Measurements from ENCODE around the gene MAP3K1.

MAP3K1 gene

DNA sequence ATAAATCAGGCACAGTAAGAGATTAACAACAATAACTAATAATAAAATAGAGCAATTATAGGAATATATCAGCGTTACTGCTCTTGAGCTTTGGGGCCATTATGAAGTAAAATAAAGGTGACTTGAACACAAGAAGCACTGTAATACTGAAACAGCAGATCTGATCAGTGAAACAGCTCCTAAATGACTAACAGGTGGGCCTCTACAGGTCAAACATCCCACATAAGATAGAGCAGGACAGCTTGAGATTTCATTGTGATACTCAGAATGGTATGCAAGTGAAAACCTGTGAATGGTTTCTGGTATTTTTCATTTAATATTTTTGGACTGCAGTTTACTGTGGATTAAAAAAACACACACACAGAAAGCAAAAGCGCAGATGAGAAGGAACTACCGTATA is 24.0 kb upstream of the MAP3K1 start:
- no peak overlapping the region for H3K9ac ChIP-seq (ENCODE audit: low read depth, low read length, poor library complexity)
- H3K4me2 ChIP-seq (ENCODE audit: insufficient read depth, low read length, poor library complexity, severe bottlenecking) = no peak overlapping the region
- H3K27me3 ChIP-seq (ENCODE audit: control insufficient read depth in 3 of 3, insufficient read depth in 3 of 3, low read depth in 1 of 3, low read length in 3 of 3) = peaks cover 0 to 2% (median 0%) of the 10 kb centered on the region in 3 experiments
- no peak overlapping the region for H4K8ac ChIP-seq (ENCODE audit: low read depth, low read length)
- no peak for DNase-seq (ENCODE audit: low spot score)
- H3K36me3 ChIP-seq (replicated peaks in 1 of 2; ENCODE audit: control insufficient read depth in 2 of 2, insufficient read depth in 2 of 2, low read length in 2 of 2) = no peaks in the 10 kb centered on the region
- no peak overlapping the region for H3K27ac ChIP-seq (replicated peaks; ENCODE audit: low read length)
- H2BK15ac ChIP-seq (ENCODE audit: low read length) = no peak overlapping the region
- H2AK5ac ChIP-seq (ENCODE audit: low read depth, low read length) = no peak overlapping the region
- H3K18ac ChIP-seq (ENCODE audit: low read length) = no peak overlapping the region
- H2BK120ac ChIP-seq (ENCODE audit: low read depth, low read length) = no peak overlapping the region
- no peak overlapping the region for H3K4me3 ChIP-seq (ENCODE audit: low read length in 2 of 2)
- no CpG with 5 or more reads among the region's 3 CpGs for WGBS, 2 donors (ENCODE audit: extremely low coverage in 2 of 2, insufficient read length in 2 of 2, insufficient replicate concordance in 1 of 2)
- H3K23ac ChIP-seq (ENCODE audit: low read depth, low read length, poor library complexity) = no peak overlapping the region
- no peak overlapping the region for H2AFZ ChIP-seq (ENCODE audit: low read length)
- H4K91ac ChIP-seq (ENCODE audit: low read depth, low read length, poor library complexity) = no peak overlapping the region
- H3K14ac ChIP-seq (ENCODE audit: low read length) = no peak overlapping the region
- no peaks in the 10 kb centered on the region for H3K4me1 ChIP-seq (ENCODE audit: control insufficient read depth in 2 of 2, insufficient read depth in 1 of 2, low read depth in 1 of 2, low read length in 2 of 2)
- H3K4ac ChIP-seq (ENCODE audit: low read length) = no peak overlapping the region
- no peaks in the 10 kb centered on the region for H3K9me3 ChIP-seq (replicated peaks in 1 of 2; ENCODE audit: control insufficient read depth in 2 of 2, insufficient read depth in 1 of 2, low read depth in 1 of 2, low read length in 2 of 2)
- H2BK5ac ChIP-seq (ENCODE audit: low read length) = no peak overlapping the region
- no peaks in the 10 kb centered on the region for H3K79me1 ChIP-seq (ENCODE audit: low read depth, low read length)
- H2BK12ac ChIP-seq (ENCODE audit: low read length) = no peak overlapping the region

DNA sequence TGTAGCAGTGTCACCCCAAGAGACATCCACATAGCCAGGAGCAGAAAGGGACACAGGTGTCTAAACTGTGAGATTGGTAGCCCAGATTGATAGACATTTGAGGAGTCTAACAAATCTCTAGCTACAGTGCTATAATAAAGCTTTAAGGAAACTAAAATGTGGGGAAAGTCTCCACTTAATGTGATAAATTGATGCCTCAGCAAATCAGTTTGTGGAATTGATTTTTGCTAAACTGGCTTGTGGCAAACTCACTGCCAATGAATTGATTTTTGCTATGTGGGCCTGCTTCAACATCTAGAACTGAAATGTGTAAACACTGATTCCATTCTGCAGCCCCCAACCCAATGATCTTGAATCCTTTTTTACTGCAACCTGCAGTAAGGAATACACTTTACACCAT is 16.8 kb upstream of the MAP3K1 start:
- Histone ChIP-seq H3K9ac (ENCODE audit: low read depth, low read length, poor library complexity) (no peak overlapping the region), H3K23ac (ENCODE audit: low read depth, low read length, poor library complexity) (no peak overlapping the region), H3K4me1 (ENCODE audit: control insufficient read depth in 2 of 2, insufficient read depth in 1 of 2, low read depth in 1 of 2, low read length in 2 of 2) (peaks cover 0 to 3% of the 10 kb centered on the region in 2 donors), H3K27me3 (ENCODE audit: control insufficient read depth in 3 of 3, insufficient read depth in 3 of 3, low read depth in 1 of 3, low read length in 3 of 3) (peaks cover 0 to 8% (median 0%) of the 10 kb centered on the region in 3 experiments), H2BK120ac (ENCODE audit: low read depth, low read length) (no peak overlapping the region), H3K4me3 (ENCODE audit: low read length in 2 of 2) (no peak overlapping the region), H3K14ac (ENCODE audit: low read length) (no peak overlapping the region), H4K91ac (ENCODE audit: low read depth, low read length, poor library complexity) (no peak overlapping the region), H4K8ac (ENCODE audit: low read depth, low read length) (no peak overlapping the region), H3K27ac (replicated peaks; ENCODE audit: low read length) (no peak overlapping the region), H3K4ac (ENCODE audit: low read length) (no peak overlapping the region), H3K18ac (ENCODE audit: low read length) (no peak overlapping the region), H2AK5ac (ENCODE audit: low read depth, low read length) (no peak overlapping the region), H2BK12ac (ENCODE audit: low read length) (no peak overlapping the region), H2BK5ac (ENCODE audit: low read length) (no peak overlapping the region), H3K79me1 (ENCODE audit: low read depth, low read length) (no peaks in the 10 kb centered on the region), H3K4me2 (ENCODE audit: insufficient read depth, low read length, poor library complexity, severe bottlenecking) (no peak overlapping the region), H2BK15ac (ENCODE audit: low read length) (no peak overlapping the region), H3K36me3 (replicated peaks in 1 of 2; ENCODE audit: control insufficient read depth in 2 of 2, insufficient read depth in 2 of 2, low read length in 2 of 2) (no peaks in the 10 kb centered on the region), H3K9me3 (replicated peaks in 1 of 2; ENCODE audit: control insufficient read depth in 2 of 2, insufficient read depth in 1 of 2, low read depth in 1 of 2, low read length in 2 of 2) (no peaks in the 10 kb centered on the region), H2AFZ (ENCODE audit: low read length) (no peak overlapping the region)
- no peak for DNase-seq (ENCODE audit: low spot score)

DNA sequence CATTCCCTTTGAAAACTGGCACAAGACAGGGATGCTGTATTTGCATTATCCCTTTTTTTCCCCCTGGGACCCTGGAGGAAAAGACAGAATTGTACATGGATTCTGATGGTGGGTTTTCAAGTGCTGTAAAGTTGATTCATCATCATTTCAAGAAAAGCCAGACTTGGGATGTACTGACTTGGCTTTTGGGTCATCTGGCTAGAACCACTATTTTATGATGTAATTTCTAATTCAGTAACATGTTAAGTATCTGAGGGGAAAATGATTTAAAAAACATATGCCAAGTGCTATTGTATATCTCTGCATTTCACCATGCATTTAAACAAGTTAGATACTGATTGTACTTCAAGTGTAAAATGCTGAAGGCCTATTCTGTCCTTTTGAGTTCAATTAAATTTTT is 15.2 kb upstream of the MAP3K1 start:
- Histone ChIP-seq H2BK15ac (ENCODE audit: low read length) (no peak overlapping the region), H3K18ac (ENCODE audit: low read length) (no peak overlapping the region), H3K23ac (ENCODE audit: low read depth, low read length, poor library complexity) (no peak overlapping the region), H3K36me3 (replicated peaks in 1 of 2; ENCODE audit: control insufficient read depth in 2 of 2, insufficient read depth in 2 of 2, low read length in 2 of 2) (no peaks in the 10 kb centered on the region), H2AFZ (ENCODE audit: low read length) (no peak overlapping the region), H3K4ac (ENCODE audit: low read length) (no peak overlapping the region), H4K8ac (ENCODE audit: low read depth, low read length) (no peak overlapping the region), H3K4me3 (ENCODE audit: low read length in 2 of 2) (no peak overlapping the region), H2BK120ac (ENCODE audit: low read depth, low read length) (no peak overlapping the region), H4K91ac (ENCODE audit: low read depth, low read length, poor library complexity) (no peak overlapping the region), H3K27me3 (ENCODE audit: control insufficient read depth in 3 of 3, insufficient read depth in 3 of 3, low read depth in 1 of 3, low read length in 3 of 3) (peaks cover 0 to 12% (median 0%) of the 10 kb centered on the region in 3 experiments), H3K79me1 (ENCODE audit: low read depth, low read length) (no peaks in the 10 kb centered on the region), H3K9ac (ENCODE audit: low read depth, low read length, poor library complexity) (no peak overlapping the region), H3K4me2 (ENCODE audit: insufficient read depth, low read length, poor library complexity, severe bottlenecking) (no peak overlapping the region), H2BK12ac (ENCODE audit: low read length) (no peak overlapping the region), H2BK5ac (ENCODE audit: low read length) (no peak overlapping the region), H3K27ac (replicated peaks; ENCODE audit: low read length) (no peak overlapping the region), H2AK5ac (ENCODE audit: low read depth, low read length) (no peak overlapping the region), H3K4me1 (ENCODE audit: control insufficient read depth in 2 of 2, insufficient read depth in 1 of 2, low read depth in 1 of 2, low read length in 2 of 2) (peaks cover 0 to 4% of the 10 kb centered on the region in 2 donors), H3K9me3 (replicated peaks in 1 of 2; ENCODE audit: control insufficient read depth in 2 of 2, insufficient read depth in 1 of 2, low read depth in 1 of 2, low read length in 2 of 2) (no peaks in the 10 kb centered on the region), H3K14ac (ENCODE audit: low read length) (no peak overlapping the region)
- no peak for DNase-seq (ENCODE audit: low spot score)

DNA sequence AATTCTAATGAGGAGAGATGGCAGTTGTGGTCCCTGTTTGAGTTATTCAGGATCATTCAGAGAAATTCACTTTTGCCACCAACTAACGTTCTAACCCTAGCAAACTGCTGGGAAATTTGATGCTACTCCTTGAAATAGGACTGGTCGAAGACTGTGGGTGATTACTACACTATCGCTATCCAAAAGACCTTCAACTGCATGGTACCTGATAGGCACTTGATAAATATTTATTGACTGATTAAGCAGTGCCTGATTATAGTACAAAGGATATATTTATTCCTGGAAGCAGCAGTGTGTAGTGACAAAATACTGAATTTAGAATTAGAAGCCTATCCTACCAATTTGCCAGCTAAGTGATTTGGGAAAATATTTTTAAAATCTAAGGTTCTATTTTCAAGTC is 14.1 kb upstream of the MAP3K1 start:
- H2BK120ac ChIP-seq (ENCODE audit: low read depth, low read length) = no peak overlapping the region
- H2BK12ac ChIP-seq (ENCODE audit: low read length) = no peak overlapping the region
- H3K36me3 ChIP-seq (replicated peaks in 1 of 2; ENCODE audit: control insufficient read depth in 2 of 2, insufficient read depth in 2 of 2, low read length in 2 of 2) = no peaks in the 10 kb centered on the region
- no peak overlapping the region for H3K14ac ChIP-seq (ENCODE audit: low read length)
- H2BK15ac ChIP-seq (ENCODE audit: low read length) = no peak overlapping the region
- no peak overlapping the region for H2AFZ ChIP-seq (ENCODE audit: low read length)
- H3K4me3 ChIP-seq (ENCODE audit: low read length in 2 of 2) = no peak overlapping the region
- H4K91ac ChIP-seq (ENCODE audit: low read depth, low read length, poor library complexity) = no peak overlapping the region
- no peak overlapping the region for H3K18ac ChIP-seq (ENCODE audit: low read length)
- no peak overlapping the region for H3K9ac ChIP-seq (ENCODE audit: low read depth, low read length, poor library complexity)
- no peak overlapping the region for H3K4me2 ChIP-seq (ENCODE audit: insufficient read depth, low read length, poor library complexity, severe bottlenecking)
- no peak overlapping the region for H2BK5ac ChIP-seq (ENCODE audit: low read length)
- no peaks in the 10 kb centered on the region for H3K9me3 ChIP-seq (replicated peaks in 1 of 2; ENCODE audit: control insufficient read depth in 2 of 2, insufficient read depth in 1 of 2, low read depth in 1 of 2, low read length in 2 of 2)
- H3K23ac ChIP-seq (ENCODE audit: low read depth, low read length, poor library complexity) = no peak overlapping the region
- no peak for DNase-seq (ENCODE audit: low spot score)
- H3K4ac ChIP-seq (ENCODE audit: low read length) = no peak overlapping the region
- peaks cover 0 to 4% of the 10 kb centered on the region in 2 donors for H3K4me1 ChIP-seq (ENCODE audit: control insufficient read depth in 2 of 2, insufficient read depth in 1 of 2, low read depth in 1 of 2, low read length in 2 of 2)
- no peak overlapping the region for H4K8ac ChIP-seq (ENCODE audit: low read depth, low read length)
- no CpG with 5 or more reads among the region's 3 CpGs for WGBS, 2 donors (ENCODE audit: extremely low coverage in 2 of 2, insufficient read length in 2 of 2, insufficient replicate concordance in 1 of 2)
- peaks cover 0 to 20% (median 0%) of the 10 kb centered on the region in 3 experiments for H3K27me3 ChIP-seq (ENCODE audit: control insufficient read depth in 3 of 3, insufficient read depth in 3 of 3, low read depth in 1 of 3, low read length in 3 of 3)
- H3K79me1 ChIP-seq (ENCODE audit: low read depth, low read length) = no peaks in the 10 kb centered on the region
- H3K27ac ChIP-seq (replicated peaks; ENCODE audit: low read length) = no peak overlapping the region
- H2AK5ac ChIP-seq (ENCODE audit: low read depth, low read length) = no peak overlapping the region

All from neuronal stem cell (in vitro differentiated cells).